SH-SY5Y (cell line): ENCODE results near the gene ZNF670.

ENCODE experiments used
- GATA2 ChIP-seq: IDR thresholded peaks from 2 replicates; pipeline ENCODE4 v1.6.1; 2011; ENCODE audit warnings: mild to moderate bottlenecking, low read depth, low read length
- GATA3 ChIP-seq: IDR thresholded peaks from 2 replicates; pipeline ENCODE4 v1.6.1; 2011; ENCODE audit warnings: low read depth, mild to moderate bottlenecking, low read length, moderate library complexity

GRCh38 chr1:247087256-247087655 is 8.6 kb upstream of the ZNF670 start:
- TF ChIP-seq GATA2 (no peak), GATA3 (no peak)
